Upper lobe of left lung (tissue), 6 donors: Measurements from ENCODE around the gene CFAP43. TPM values are rescaled to one million over a fixed set of nuclear protein-coding genes. Genes with fewer than 3 reads are reported as not detected.

ENCODE experiments used
- ATAC-seq, 2 donors: fragments of 200-7000 bp; cut with Tn5 transposase; one replicate each; pipeline ENCODE4 v1.9.1; 2022; ENCODE audit warnings: mild to moderate bottlenecking in 2 of 2, moderate library complexity in 2 of 2; ENCODE audit not compliant: low FRiP score in 2 of 2
- DNase-seq, 2 donors: peaks; one replicate each; pipeline ENCODE4 v3.0.0-alpha.2; 2019 to 2020
- H3K27ac ChIP-seq, 4 donors: fragments of 200-600 bp; sonication (generic); one replicate each; pipeline ENCODE4 v1.5.1; 2016 to 2019
- H3K27me3 ChIP-seq, 4 donors: fragments of 200-600 bp; sonication (generic); one replicate each; pipeline ENCODE4 v1.5.1; 2017 to 2019
- H3K36me3 ChIP-seq, 4 donors: fragments of 200-600 bp; sonication (generic); one replicate each; pipeline ENCODE4 v1.5.1; 2016 to 2019
- H3K4me1 ChIP-seq, 4 donors: fragments of 200-600 bp; sonication (generic); one replicate each; pipeline ENCODE4 v1.5.1; 2018 to 2019
- H3K4me3 ChIP-seq, 4 donors: fragments of 200-600 bp; sonication (generic); one replicate each; pipeline ENCODE4 v1.5.1; 2017 to 2019; ENCODE audit warnings: mild to moderate bottlenecking in 2 of 4, moderate library complexity in 1 of 4
- H3K9me3 ChIP-seq, 4 donors: fragments of 200-600 bp; sonication (generic); one replicate each; pipeline ENCODE4 v1.5.1; 2018 to 2019
- CTCF ChIP-seq, 6 experiments: fragments of 450-650 bp in 4 of 6; fragments of 200-600 bp in 2 of 6; sonication (generic) in 2 of 6; IDR thresholded peaks; one replicate each; pipeline ENCODE4 v1.5.1; 2016 to 2019; ENCODE audit warnings: antibody characterized with exemption in 6 of 6
- EP300 ChIP-seq, 4 donors: sonication (generic); formaldehyde crosslinking; IDR thresholded peaks; one replicate each; pipeline ENCODE4 v1.5.1; 2017; ENCODE audit warnings: antibody characterized with exemption in 4 of 4, control low read depth in 2 of 4
- POLR2A ChIP-seq, 4 donors: fragments of 450-650 bp; IDR thresholded peaks; one replicate each; pipeline ENCODE4 v1.5.1; 2016 to 2017; ENCODE audit warnings: antibody characterized with exemption in 4 of 4, mild to moderate bottlenecking in 2 of 4
- POLR2AphosphoS5 ChIP-seq, 2 donors: sonication (generic); formaldehyde crosslinking; IDR thresholded peaks; one replicate each; pipeline ENCODE4 v1.5.1; 2017; ENCODE audit warnings: antibody characterized with exemption in 2 of 2
- WGBS, 2 donors: methylation state at CpG; one replicate each; pipeline ENCODE4 v1.1.5; 2017 to 2018; 5-methylcytosine and 5-hydroxymethylcytosine counted together
- total RNA-seq, 6 donors: library from RNA; depleted of rRNA in 4 of 6; stranded (reverse); fragments of >200 nt in 4 of 6; gene quantifications; one replicate each; pipeline versions ENCODE4 v1.1.0 to v1.2.1, GENCODE V29; 2016 to 2021
- donor health status: DM: no; HTN: no; CAD: no; lungs with moderate emphysema.
- donor health status: DM: no; HTN: yes; CAD: no; lungs with severe emphysema.

The CFAP43 gene
- total RNA-seq, 6 donors from 2014 or later, result 0.69 to 121 (median 10.0) TPM

GRCh38 chr10:104120512-104120902 is 111.7 kb downstream of the CFAP43 start:
- DNase-seq (no peak), ATAC-seq (no peak)
- Histone ChIP-seq H3K4me3 (peak overlapping the region in 3 of 4 donors; percentile 59 to 73 (median 70)), H3K9me3 (no peaks in the 10 kb centered on the region), H3K27me3 (no peaks in the 10 kb centered on the region), H3K4me1 (peaks cover 9 to 22% (median 15%) of the 10 kb centered on the region in 4 donors), H3K27ac (peak overlapping the region; percentile 95 to 99 (median 98)), H3K36me3 (peaks cover 0 to 6% (median 0%) of the 10 kb centered on the region in 4 donors)
- 51 to 55% methylated on average over 2 of the region's 2 CpGs for WGBS, 2 donors
- no peak for TF ChIP-seq EP300 (IDR thresholded peaks at IDR 0.05)
- TF ChIP-seq CTCF (IDR thresholded peaks at IDR 0.05), result no peak

- no peak overlapping the region for H3K4me3 ChIP-seq
- ATAC-seq, result no peak
- H3K4me1 ChIP-seq, result peaks cover 9 to 22% (median 15%) of the 10 kb centered on the region in 4 donors
- DNase-seq, result no peak
- H3K27me3 ChIP-seq, result no peaks in the 10 kb centered on the region
- TF ChIP-seq EP300 (IDR thresholded peaks at IDR 0.05), result no peak
- no peak for TF ChIP-seq CTCF (IDR thresholded peaks at IDR 0.05)
- no peak for TF ChIP-seq POLR2AphosphoS5 (IDR thresholded peaks at IDR 0.05)
- no peak for TF ChIP-seq POLR2A (IDR thresholded peaks at IDR 0.05)
- peaks cover 0 to under 1% (median 0%) of the 10 kb centered on the region in 4 donors for H3K36me3 ChIP-seq
- 77 to 83% methylated on average over 3 of the region's 3 CpGs for WGBS, 2 donors
- no peaks in the 10 kb centered on the region for H3K9me3 ChIP-seq
- peak overlapping the region; percentile 95 to 99 (median 98) for H3K27ac ChIP-seq
Measured at GRCh38 chr10:104119996-104120395, 112.2 kb downstream of the CFAP43 start.

GRCh38 chr10:104117839-104118323 is 114.3 kb downstream of the CFAP43 start:
- H3K36me3 ChIP-seq, result no peaks in the 10 kb centered on the region
- DNase-seq (peak in 1 of 2 donors; percentile 61), ATAC-seq (no peak)
- peaks cover 9 to 19% (median 13%) of the 10 kb centered on the region in 4 donors for H3K4me1 ChIP-seq
- TF ChIP-seq EP300 (IDR thresholded peaks at IDR 0.05), result peak in 1 of 4 donors; percentile 38
- TF ChIP-seq POLR2AphosphoS5 (IDR thresholded peaks at IDR 0.05), result peak in 1 of 2 donors; percentile 22
- no peak for TF ChIP-seq POLR2A (IDR thresholded peaks at IDR 0.05)
- no peak for TF ChIP-seq CTCF (IDR thresholded peaks at IDR 0.05)
- whole genome bisulfite sequencing, 2 donors, result 71 to 80% methylated on average over 4 of the region's 4 CpGs
- H3K9me3 ChIP-seq, result no peaks in the 10 kb centered on the region
- H3K27me3 ChIP-seq, result no peaks in the 10 kb centered on the region
- H3K27ac ChIP-seq, result peak overlapping the region in 2 of 4 donors; percentile 51 to 59
- H3K4me3 ChIP-seq, result no peak overlapping the region

GRCh38 chr10:104113376-104113956 is 118.7 kb downstream of the CFAP43 start:
- H3K27ac ChIP-seq, result no peak overlapping the region
- no peaks in the 10 kb centered on the region for H3K36me3 ChIP-seq
- ATAC-seq, result no peak
- H3K4me1 ChIP-seq, result peaks cover 0 to 6% (median 3%) of the 10 kb centered on the region in 4 donors
- no peaks in the 10 kb centered on the region for H3K9me3 ChIP-seq
- DNase-seq, result no peak
- WGBS, 2 donors, result 46 to 50% methylated on average over 1 of the region's 1 CpG
- TF ChIP-seq EP300 (IDR thresholded peaks at IDR 0.05) (no peak), POLR2A (IDR thresholded peaks at IDR 0.05) (no peak), CTCF (IDR thresholded peaks at IDR 0.05) (no peak), POLR2AphosphoS5 (IDR thresholded peaks at IDR 0.05) (no peak)
- H3K27me3 ChIP-seq, result no peaks in the 10 kb centered on the region
- no peak overlapping the region for H3K4me3 ChIP-seq
